Chondrocyte (in vitro differentiated cells): Measurements from ENCODE around the gene BCL6. TPM values are rescaled to one million over a fixed set of nuclear protein-coding genes. Genes with fewer than 3 reads are reported as not detected.
A peak's percentile ranks its signal among the peaks of the same experiment; 100 is the strongest.

ENCODE experiments used
- DNase-seq: peaks from one replicate; pipeline ENCODE4 v3.0.0; 2021; ENCODE audit warnings: mixed read lengths, low spot score
- H3K27ac Mint-ChIP-seq: one replicate; pipeline ENCODE4 v1.8.0; 2021; ENCODE audit warnings: mild to moderate bottlenecking, moderate library complexity, mixed read lengths; ENCODE audit not compliant: unreplicated experiment
- H3K27me3 Mint-ChIP-seq: 2 replicates; pipeline ENCODE4 v1.8.0; 2021; ENCODE audit warnings: low read depth, mixed read lengths
- H3K36me3 Mint-ChIP-seq: 2 replicates; pipeline ENCODE4 v1.8.0; 2021; ENCODE audit warnings: low read depth, mixed read lengths
- H3K4me1 Mint-ChIP-seq: 2 replicates; pipeline ENCODE4 v1.8.0; 2021; ENCODE audit warnings: low read depth, mild to moderate bottlenecking, mixed read lengths
- H3K4me3 Mint-ChIP-seq: one replicate; pipeline ENCODE4 v1.8.0; 2021; ENCODE audit warnings: mild to moderate bottlenecking, moderate library complexity, mixed read lengths; ENCODE audit not compliant: unreplicated experiment
- H3K9me3 Mint-ChIP-seq: 2 replicates; pipeline ENCODE4 v1.8.0; 2021; ENCODE audit warnings: low read depth, mixed read lengths
- CTCF ChIP-seq: fragments of 200-600 bp; sonication (generic); IDR thresholded peaks from 2 replicates; pipeline ENCODE4 v1.5.0; 2021; ENCODE audit warnings: antibody characterized with exemption, mild to moderate bottlenecking, moderate library complexity
- total RNA-seq: library from RNA; stranded (reverse); gene quantifications from 3 replicates; pipeline ENCODE4 v1.2.1, GENCODE V29; 2021

The BCL6 gene
- total RNA-seq, 1 donor from 2014 or later: 46.7 TPM

- Mint-ChIP-seq H3K4me1 (peaks cover 50% of the 10 kb centered on the region), H3K4me3 (no peak overlapping the region), H3K27ac (peak overlapping the region; percentile 19), H3K36me3 (no peaks in the 10 kb centered on the region), H3K27me3 (no peaks in the 10 kb centered on the region), H3K9me3 (no peaks in the 10 kb centered on the region)
- no peak for DNase-seq
- peak; percentile 98 for TF ChIP-seq CTCF
Measured at GRCh38 chr3:187748050-187748481, 2.8 kb upstream of the BCL6 start.

- DNase-seq: no peak
- Mint-ChIP-seq H3K9me3 (no peaks in the 10 kb centered on the region), H3K27ac (peak overlapping the region; percentile 100), H3K36me3 (no peaks in the 10 kb centered on the region), H3K4me1 (peaks cover 56% of the 10 kb centered on the region), H3K27me3 (no peaks in the 10 kb centered on the region), H3K4me3 (no peak overlapping the region)
- no peak for TF ChIP-seq CTCF
Measured at GRCh38 chr3:187747506-187747905, 2.2 kb upstream of the BCL6 start.

- no peaks in the 10 kb centered on the region for H3K9me3 Mint-ChIP-seq
- H3K4me1 Mint-ChIP-seq: peaks cover 64% of the 10 kb centered on the region
- H3K4me3 Mint-ChIP-seq: peak overlapping the region; percentile 87
- no peaks in the 10 kb centered on the region for H3K27me3 Mint-ChIP-seq
- no peak for DNase-seq
- H3K27ac Mint-ChIP-seq: peak overlapping the region; percentile 100
- TF ChIP-seq CTCF: no peak
- H3K36me3 Mint-ChIP-seq: no peaks in the 10 kb centered on the region
Measured at GRCh38 chr3:187746442-187747281, 1.4 kb upstream of the BCL6 start.

GRCh38 chr3:187746059-187746441 is 782 bp upstream of the BCL6 start:
- peak overlapping the region; percentile 100 for H3K27ac Mint-ChIP-seq
- DNase-seq: no peak
- H3K4me1 Mint-ChIP-seq: peaks cover 70% of the 10 kb centered on the region
- H3K4me3 Mint-ChIP-seq: peak overlapping the region; percentile 87
- H3K27me3 Mint-ChIP-seq: no peaks in the 10 kb centered on the region
- H3K9me3 Mint-ChIP-seq: no peaks in the 10 kb centered on the region
- no peak for TF ChIP-seq CTCF
- no peaks in the 10 kb centered on the region for H3K36me3 Mint-ChIP-seq

- H3K9me3 Mint-ChIP-seq: no peaks in the 10 kb centered on the region
- no peak for TF ChIP-seq CTCF
- peak overlapping the region; percentile 87 for H3K4me3 Mint-ChIP-seq
- DNase-seq: no peak
- no peaks in the 10 kb centered on the region for H3K27me3 Mint-ChIP-seq
- peaks cover 70% of the 10 kb centered on the region for H3K4me1 Mint-ChIP-seq
- peak overlapping the region; percentile 100 for H3K27ac Mint-ChIP-seq
- no peaks in the 10 kb centered on the region for H3K36me3 Mint-ChIP-seq
Measured at GRCh38 chr3:187744169-187745151, 808 bp downstream of the BCL6 start.
